ENCODE measurements around the gene REXO2. TPM values are rescaled to one million over a fixed set of nuclear protein-coding genes. Genes with fewer than 3 reads are reported as not detected.

Gene REXO2
- total and polyA plus RNA-seq, 8 donors: 72.1 to 101 (median 86.0) TPM

- H3K9me3 ChIP-seq: no peaks in the 10 kb centered on the region
- no peak for TF ChIP-seq CTCF (IDR thresholded peaks at IDR 0.05)
- H3K4me3 ChIP-seq: no peak overlapping the region
- DNase-seq (no peak), ATAC-seq (no peak)
- intact Hi-C loops (cut with DNase I): no loop called here
- H3K4me1 ChIP-seq: peaks cover 16 to 37% of the 10 kb centered on the region in 2 donors
- H3K27ac ChIP-seq: no peak overlapping the region
- H3K36me3 ChIP-seq: no peaks in the 10 kb centered on the region
- H3K27me3 ChIP-seq: no peaks in the 10 kb centered on the region
Measured at GRCh38 chr11:114396916-114397315, 42.4 kb upstream of the REXO2 start.

GRCh38 chr11:114397349-114397982, 41.8 kb upstream of the REXO2 start:
- H3K27me3 ChIP-seq: no peaks in the 10 kb centered on the region
- ATAC-seq (no peak), DNase-seq (no peak)
- TF ChIP-seq CTCF (IDR thresholded peaks at IDR 0.05): no peak
- no peak overlapping the region for H3K27ac ChIP-seq
- no peaks in the 10 kb centered on the region for H3K9me3 ChIP-seq
- no peaks in the 10 kb centered on the region for H3K36me3 ChIP-seq
- H3K4me1 ChIP-seq: peaks cover 19 to 43% of the 10 kb centered on the region in 2 donors
- intact Hi-C loops (cut with DNase I): no loop called here
- no peak overlapping the region for H3K4me3 ChIP-seq

GRCh38 chr11:114398303-114398920, 40.9 kb upstream of the REXO2 start:
- intact Hi-C loops (cut with DNase I): no loop called here

GRCh38 chr11:114399490-114400215, 39.6 kb upstream of the REXO2 start:
- peak; percentile 73 for ATAC-seq
- H3K4me1 ChIP-seq: peaks cover 19 to 64% of the 10 kb centered on the region in 2 donors
- intact Hi-C loops (cut with DNase I): no loop called here

More at GRCh38 chr11:114398303-114398920, 40.9 kb upstream of the REXO2 start:
- Histone ChIP-seq H3K9me3 (no peaks in the 10 kb centered on the region), H3K27ac (peak overlapping the region; percentile 99), H3K4me3 (peak overlapping the region in 1 of 2 donors; percentile 72), H3K36me3 (peaks cover 0 to 5% of the 10 kb centered on the region in 2 donors), H3K27me3 (no peaks in the 10 kb centered on the region), H3K4me1 (peaks cover 19 to 52% of the 10 kb centered on the region in 2 donors)
- TF ChIP-seq CTCF (IDR thresholded peaks at IDR 0.05): no peak
- ATAC-seq (no peak), DNase-seq (no peak)

More at GRCh38 chr11:114399490-114400215, 39.6 kb upstream of the REXO2 start:
- peaks cover 0 to 5% of the 10 kb centered on the region in 2 donors for H3K36me3 ChIP-seq
- H3K27me3 ChIP-seq: no peaks in the 10 kb centered on the region
- no peaks in the 10 kb centered on the region for H3K9me3 ChIP-seq
- peak overlapping the region; percentile 59 to 72 for H3K4me3 ChIP-seq
- no peak for TF ChIP-seq CTCF (IDR thresholded peaks at IDR 0.05)
- peak overlapping the region; percentile 99 for H3K27ac ChIP-seq
- peak in 2 of 4 donors; percentile 75 to 91 for DNase-seq

Measured in left lung (tissue), 10 donors.